Stimulated activated CD4-positive, alpha-beta T cell treated with anti-CD3 and anti-CD28 coated beads, TNF-alpha, amount 100 ng/mL, for 24 hours (primary cell): ENCODE data around the gene CREBRF.
"Not testable (repeated sequence)": the region's sequence is repeated elsewhere in the genome, so short reads cannot be mapped to it uniquely, and the experiment has no call there.

ENCODE experiments used
- DNase-seq, 3 experiments: peaks; one replicate each; pipeline ENCODE4 v3.0.0-alpha.2; 2020; ENCODE audit warnings: low read depth in 3 of 3

CREBRF gene

GRCh38 chr5:173055983-173056782 lies at the start of gene CREBRF:
Gene CREBRF, plus strand, starts transcription at chr5:173056352. Its CDS starts 24,424 bp downstream, at chr5:173080776.
- DNase-seq = peak; percentile 93 to 98 (median 97)

- DNase-seq = peak in 2 of 3 experiments; percentile 11 to 22
Measured at GRCh38 chr5:173010021-173010420, 46.1 kb upstream of the CREBRF start.

GRCh38 chr5:173010547-173011464 lies 45.3 kb upstream of the CREBRF start:
- DNase-seq = no peak

DNA sequence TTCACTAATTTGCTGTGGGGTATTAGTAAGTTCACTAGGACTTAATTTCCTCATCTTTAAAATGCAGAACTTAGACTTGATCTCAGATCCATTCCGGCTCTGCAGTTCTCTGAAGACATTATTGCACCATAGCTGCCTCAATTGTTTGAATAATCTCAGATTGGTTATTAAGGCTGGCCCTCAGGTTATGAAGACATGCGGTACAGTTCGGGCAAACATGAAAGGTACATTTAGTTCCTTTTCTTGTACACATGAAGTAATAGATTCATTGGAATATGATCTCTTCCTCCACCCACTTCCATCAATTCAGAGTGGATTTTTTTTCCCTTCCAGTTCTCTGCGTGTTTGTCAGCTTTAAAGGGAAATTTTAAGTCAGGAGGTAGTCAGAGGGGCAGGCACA lies 44.6 kb upstream of the CREBRF start:
- no peak for DNase-seq

GRCh38 chr5:173012882-173013281 lies 43.3 kb upstream of the CREBRF start:
- no peak for DNase-seq

GRCh38 chr5:173014671-173015070 lies 41.5 kb upstream of the CREBRF start:
- no peak for DNase-seq

DNA sequence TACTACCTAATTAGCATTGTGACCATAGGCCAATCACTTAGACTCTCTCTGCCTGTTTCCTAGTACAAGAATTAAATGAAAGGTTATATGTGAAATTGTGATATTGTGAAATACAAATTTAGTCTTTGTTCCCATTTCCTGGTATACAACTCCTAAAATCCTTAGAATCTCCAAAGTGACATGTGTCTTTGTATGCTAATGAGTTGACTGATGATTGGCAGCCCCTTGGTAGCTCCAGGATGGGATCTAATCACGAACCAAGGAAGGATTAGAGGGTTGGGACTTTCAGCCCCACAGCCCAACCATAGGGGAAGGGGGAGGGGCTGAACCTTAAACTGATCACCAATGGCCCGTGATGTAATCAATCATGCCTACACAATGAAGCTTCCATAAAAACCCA lies 41.0 kb upstream of the CREBRF start:
- DNase-seq = no peak

DNA sequence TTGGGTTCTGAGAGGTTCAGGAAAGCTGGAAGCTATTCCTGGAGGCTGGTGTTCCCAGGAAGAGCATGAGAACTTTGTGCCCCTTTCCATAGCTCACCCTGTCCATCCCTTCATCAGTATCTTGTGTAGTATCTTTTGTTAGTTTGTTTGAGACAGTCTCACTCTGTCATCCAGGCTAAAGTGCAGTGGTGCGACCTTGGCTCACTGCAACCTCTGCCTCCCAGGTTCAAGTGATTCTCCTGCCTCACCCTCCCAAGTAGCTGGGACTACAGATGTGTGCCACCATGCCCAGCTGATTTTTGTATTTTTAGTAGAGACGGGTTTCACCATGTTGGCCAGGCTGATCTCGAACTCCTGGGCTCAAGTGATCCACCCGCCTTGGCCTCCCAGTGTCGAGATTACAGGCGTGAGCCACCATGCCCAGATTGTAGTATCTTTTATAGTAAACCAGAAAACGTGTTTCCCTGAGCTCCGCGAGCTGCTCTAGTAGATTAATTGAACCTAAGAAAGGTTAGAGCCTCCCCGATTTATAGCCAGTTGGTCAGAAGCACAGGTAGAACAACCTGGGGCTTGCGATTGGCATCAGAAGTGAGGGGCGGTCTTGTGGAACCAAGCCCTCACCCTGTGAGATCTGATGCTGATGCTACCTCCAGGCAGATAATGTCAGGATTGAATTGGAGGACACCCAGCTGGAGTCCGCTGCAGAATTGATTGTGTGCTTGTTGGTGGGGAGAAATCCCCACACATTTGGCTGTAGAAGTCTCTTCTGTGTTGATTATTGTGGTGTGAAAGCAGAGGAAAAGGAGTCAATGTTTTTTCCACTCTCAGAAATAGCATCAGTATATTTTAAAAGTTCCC lies 40.3 kb upstream of the CREBRF start:
- no peak for DNase-seq

GRCh38 chr5:173016598-173017046 lies 39.5 kb upstream of the CREBRF start:
- DNase-seq = no peak

DNA sequence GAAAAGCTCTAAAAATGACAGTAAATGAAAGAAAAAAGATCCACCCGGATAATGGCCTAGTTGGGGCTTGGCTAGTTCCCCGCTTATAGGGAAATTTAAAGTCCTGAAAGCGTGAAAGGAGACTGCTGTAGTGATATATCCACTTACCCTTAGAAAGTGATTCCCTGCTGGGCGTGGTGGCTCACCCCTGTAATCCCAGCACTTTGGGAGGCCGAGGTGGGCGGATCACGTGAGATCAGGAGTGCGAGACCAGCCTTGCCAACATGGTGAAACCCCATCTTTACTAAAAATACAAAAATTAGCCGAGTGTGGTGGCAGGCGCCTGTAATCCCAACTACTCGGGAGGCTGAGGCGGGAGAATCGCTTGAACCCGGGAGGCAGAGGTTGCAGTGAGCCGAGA lies 39.1 kb upstream of the CREBRF start:
- DNase-seq = not testable (repeated sequence)

- DNase-seq = no peak
Measured at GRCh38 chr5:173018358-173018757, 37.8 kb upstream of the CREBRF start.

GRCh38 chr5:173020154-173020581 lies 36.0 kb upstream of the CREBRF start:
- no peak for DNase-seq

DNA sequence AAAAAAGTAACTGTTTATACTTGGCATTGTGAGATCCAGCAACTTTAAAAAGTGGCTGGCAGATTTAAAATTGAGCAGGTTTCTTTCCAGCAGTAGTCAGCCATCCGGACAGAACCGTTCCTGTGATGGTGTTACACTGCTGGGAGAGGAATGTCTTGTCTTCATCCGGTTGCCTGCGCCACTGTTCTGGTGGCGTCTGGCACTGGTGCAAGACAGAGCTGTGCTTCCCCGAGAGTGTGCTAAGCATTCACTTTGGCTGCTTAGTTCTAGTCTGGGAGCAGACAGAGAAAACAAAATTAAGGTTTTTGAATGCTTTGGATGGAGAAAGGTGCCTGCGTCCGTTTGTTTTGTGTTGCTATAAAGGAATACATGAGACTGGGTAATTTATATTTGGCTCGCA lies 35.5 kb upstream of the CREBRF start:
- no peak for DNase-seq

- no peak for DNase-seq
Measured at GRCh38 chr5:173025651-173026050, 30.5 kb upstream of the CREBRF start.

DNA sequence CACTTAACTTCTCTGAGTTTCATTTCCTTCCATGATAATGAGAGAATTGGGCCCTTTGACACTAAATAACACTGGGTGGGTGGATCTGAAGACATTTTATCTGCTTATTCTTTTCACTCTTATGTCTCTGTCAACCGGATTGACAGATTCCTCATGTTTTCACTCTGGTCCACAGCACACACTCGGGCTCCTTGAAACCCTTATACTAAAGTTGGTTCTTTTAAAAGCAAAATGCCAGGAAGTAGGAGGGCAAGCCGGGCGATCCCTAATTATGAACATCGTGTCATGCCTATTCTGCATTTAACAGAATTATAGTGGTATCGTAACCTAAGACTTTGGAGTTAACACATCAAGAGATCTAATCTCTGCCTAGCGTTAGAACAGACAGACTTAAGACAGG lies 28.2 kb upstream of the CREBRF start:
- DNase-seq = no peak

DNA sequence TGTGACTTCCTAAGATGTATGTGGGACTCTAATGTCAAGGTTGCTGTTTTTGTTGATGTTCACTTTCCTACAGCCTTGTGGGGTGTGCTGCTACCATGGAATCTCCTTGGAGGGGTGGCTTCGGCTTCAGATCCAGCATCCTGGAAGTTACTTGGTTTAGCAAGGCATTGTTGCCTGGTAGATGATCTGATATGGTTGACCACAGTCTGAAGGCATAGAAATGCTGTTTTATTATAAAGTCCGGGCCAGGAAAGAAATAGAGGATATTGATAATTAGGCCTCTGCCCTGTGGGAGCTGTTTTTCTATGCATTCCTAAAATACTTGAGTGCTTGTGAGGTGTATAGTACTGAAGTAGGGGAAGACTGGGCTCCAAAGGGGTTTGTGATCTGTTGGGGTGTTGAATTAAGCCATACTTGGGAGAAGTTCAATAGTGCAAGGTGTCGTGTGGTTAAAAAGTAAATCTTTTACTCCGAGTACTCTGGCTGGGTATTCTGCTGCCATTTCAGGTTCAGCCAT lies 27.3 kb upstream of the CREBRF start:
- no peak for DNase-seq

GRCh38 chr5:173029499-173029921 lies 26.6 kb upstream of the CREBRF start:
- DNase-seq = no peak

DNA sequence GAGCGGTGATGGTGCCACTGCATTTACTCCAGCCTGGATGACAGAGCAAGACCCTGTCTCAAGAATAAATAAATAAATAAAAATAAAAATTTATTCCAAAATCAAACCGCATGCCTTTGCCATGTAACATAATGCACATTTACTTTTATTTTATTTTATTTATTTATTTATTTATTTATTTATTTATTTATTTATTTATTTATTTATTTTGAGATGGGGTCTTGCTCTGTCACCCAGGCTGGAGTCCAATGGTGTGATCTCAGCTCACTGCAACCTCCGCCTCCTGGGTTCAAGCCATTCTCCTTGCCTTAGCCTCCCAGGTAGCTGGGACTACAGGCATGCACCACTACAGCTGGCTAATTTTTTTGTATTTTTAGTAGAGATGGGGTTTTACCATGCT lies 24.1 kb upstream of the CREBRF start:
- DNase-seq = not testable (repeated sequence)

DNA sequence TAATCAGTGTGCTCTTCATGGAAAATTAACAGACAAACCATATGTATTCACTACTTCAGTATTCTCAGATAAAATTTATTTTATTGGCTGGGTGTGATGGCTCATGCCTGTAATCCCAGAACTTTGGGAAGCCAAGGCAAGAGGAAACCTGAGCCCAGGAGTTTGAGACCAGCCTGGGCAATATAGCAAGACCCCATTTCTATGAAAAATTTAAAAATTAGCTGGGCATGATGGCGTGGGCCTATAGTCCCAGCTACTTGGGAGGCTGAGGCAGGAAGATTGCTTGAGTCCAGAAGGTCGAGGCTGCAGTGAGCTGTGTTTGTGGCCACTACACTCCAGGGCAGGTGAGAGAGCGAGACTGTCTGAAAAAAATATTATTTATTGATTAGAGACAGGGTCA lies 23.4 kb upstream of the CREBRF start:
- no peak for DNase-seq

- no peak for DNase-seq
Measured at GRCh38 chr5:173033923-173034322, 22.2 kb upstream of the CREBRF start.
